HG03432 (cell line): ENCODE results near the gene SMIM36.
A peak's percentile ranks its signal among the peaks of the same experiment; 100 is the strongest.
"Not testable (repeated sequence)": the region's sequence is repeated elsewhere in the genome, so short reads cannot be mapped to it uniquely, and the experiment has no call there.

Source experiments
- ATAC-seq: cut with Tn5 transposase; IDR thresholded peaks from one replicate; pipeline ENCODE4 v1.9.1; 2021; ENCODE audit warnings: mild to moderate bottlenecking, moderate library complexity; ENCODE audit not compliant: unreplicated experiment

Gene SMIM36

DNA sequence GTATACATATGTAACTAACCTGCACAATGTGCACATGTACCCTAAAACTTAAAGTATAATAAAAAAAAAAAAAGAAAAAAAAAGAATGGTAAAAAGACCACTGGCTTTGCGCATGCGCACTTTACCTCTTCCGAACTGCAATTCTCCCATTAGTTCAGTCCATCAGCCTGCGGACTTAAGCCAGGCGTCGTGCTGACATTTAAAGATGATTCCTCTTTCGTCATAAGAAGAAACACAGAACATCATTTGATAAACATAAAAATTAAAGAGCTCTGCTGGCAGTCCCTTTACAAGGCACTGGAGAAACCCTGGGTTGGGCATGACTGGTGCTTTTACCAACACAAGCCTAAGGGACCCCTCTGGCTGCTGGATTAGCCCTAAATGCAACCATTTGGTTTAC lies 3.6 kb downstream of the SMIM36 start:
- ATAC-seq: not testable (repeated sequence)

DNA sequence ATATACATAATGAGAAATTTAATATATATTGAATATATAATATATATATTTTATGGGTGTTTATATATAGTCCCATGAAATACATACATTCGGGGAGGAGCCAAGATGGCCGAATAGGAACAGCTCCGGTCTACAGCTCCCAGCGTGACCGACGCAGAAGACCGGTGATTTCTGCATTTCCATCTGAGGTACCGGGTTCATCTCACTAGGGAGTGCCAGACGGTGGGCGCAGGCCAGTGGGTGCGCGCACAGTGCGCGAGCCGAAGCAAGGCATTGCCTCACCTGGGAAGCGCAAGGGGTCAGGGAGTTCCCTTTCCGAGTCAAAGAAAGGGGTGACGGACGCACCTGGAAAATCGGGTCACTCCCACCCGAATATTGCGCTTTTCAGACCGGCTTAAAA lies 9.6 kb downstream of the SMIM36 start:
- not testable (repeated sequence) for ATAC-seq

DNA sequence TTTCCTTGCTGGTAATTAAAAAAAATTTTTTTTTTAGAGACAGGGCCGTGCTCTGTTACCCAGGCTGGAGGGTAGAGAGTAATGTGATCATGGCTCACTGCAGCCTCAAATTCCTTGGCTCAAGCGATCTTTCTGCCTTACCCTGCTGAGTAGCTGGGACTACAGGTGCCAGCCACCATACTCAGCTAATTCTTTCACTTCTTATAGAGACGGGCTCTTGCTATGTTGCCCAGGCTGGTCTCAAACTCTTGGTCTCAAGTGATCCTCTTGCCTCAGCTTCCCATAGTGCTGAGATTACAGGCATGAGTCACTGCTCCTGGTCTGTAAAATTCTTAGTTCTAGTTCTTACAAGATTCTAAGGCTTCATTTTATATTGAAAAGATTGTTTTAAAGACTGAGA lies 11.1 kb downstream of the SMIM36 start:
- ATAC-seq: no peak

DNA sequence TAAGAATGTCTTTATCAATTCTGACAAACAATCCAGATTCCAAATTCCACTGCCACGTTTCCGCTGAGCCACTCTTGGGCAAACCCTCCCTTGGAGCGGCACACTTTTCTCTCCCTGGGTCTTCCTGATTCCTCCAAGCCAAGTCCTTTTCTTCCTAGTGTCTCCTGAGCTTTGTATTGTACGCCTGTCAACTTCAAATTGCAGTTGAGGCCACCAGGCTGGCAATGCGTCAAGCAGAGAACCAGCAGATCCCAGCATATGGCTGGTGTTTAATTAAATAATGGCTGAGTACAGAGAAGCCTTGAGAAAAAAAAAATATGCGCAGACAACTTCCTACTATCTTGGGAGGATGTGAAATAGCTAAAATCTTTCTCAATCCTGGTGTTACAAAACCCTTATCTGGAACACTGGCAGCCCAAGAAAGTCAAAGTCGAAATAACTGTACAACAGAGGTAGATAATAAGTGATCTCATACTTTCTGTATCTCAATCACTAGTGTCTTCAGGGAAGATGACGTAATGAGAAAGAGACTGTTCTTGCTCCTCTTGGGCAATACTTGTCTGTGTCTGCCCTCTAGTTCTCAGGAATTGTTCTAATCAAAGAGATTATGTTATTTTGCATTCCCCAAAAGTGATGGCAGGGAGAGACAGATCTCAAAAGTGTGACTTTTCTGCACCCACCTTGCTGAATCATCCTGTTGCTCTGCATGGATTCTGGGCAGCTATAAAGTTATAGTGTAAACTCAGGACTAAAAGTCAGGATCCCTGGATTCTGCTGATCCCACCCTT lies 15.0 kb downstream of the SMIM36 start:
- ATAC-seq: no peak

DNA sequence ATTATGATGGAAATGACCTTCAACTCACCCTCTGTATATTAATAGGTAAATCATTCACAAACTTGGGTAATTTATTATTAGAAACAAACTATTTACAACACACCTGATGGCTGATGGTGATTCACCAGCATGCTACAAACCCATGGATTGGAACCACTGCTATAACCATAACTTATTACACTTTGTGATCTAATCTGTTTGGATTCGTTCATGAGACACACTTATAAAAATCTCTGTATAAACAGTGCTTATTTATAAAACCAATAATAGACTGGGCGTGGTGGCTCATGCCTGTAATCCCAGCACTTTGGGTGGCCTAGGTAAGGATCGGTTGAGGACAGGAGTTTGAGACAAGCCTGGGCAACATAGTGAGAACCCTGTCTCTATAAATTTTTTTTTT lies 16.0 kb downstream of the SMIM36 start:
- no peak for ATAC-seq

DNA sequence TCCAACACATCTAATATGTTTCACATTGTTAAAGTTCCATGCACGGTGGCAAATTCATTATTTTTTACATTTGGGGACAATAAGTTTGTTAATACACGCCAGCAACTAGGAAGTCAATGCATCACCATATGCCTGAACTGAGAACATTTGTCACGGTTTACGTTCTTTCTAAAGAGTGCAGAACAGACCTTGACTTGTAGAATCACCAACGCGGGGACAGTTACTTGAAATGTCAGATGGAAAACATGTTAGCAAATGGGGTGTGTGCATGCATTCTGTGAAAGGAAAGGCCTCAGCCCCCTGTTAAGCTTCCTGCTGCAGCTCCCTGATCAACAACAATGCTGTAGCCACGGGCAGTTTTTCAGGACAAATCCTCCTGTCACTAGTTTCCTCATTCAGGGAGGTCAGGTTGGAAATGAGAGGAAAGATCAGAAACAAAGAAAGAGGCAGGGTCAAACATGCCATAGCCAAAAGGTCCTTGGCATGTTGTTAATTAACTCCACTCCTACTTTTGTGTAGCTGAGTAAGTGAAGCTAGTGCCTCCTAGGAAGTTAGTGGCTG lies 18.4 kb downstream of the SMIM36 start:
- ATAC-seq: no peak

DNA sequence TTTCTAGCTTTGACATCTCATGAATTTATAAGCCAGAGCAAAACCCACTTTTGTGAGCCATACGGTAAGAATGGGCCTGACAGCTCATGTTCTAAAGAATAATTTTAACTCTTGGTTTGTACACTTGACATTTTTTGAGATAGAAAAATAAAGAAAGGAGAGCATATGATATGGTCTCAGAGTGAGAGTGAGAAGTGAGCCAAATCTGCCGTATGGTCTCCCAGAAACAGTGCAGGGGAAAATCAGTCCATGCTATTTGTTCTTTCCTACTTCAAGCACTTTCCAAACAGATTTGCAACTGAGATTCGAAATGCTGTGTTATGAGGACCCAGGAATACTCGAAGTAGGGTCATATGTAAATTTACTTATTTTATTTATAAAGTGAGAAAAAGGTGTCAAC lies 20.9 kb downstream of the SMIM36 start:
- no peak for ATAC-seq

DNA sequence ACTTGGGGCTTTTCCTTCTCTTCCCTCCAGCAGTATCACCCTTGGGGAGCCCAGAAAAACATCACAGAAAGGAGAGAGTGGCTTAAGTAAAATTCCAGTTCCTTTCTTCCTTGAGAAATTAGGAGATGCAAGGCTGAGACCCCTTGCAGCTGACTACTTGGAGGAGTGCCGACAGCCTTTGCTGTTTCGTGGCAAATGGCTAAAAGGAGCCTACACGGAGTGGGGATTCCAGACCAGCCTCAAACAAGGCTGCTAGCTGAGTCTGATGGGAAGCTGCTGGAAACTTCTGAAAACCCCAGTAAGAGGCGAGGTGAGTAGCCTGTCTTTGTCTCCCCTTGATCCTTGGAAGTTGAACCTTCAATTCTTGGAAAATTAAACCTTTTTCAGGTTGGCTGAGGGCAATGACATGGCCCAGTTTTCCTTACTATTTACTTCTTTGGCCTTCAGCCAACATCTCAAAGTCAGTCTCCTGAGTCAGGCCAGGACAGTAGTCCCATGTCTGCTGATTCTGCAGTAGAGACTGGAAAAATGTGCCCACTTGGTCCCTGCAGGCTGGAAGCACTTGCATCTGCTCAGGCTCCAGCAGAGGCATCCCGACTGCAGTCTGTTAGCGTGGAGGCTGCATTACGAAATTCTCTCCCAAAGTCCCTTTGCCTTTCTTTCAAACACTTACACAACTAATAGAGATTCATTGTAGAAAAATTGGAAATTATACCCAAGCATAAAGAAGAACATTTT lies 23.4 kb downstream of the SMIM36 start:
- ATAC-seq: no peak

DNA sequence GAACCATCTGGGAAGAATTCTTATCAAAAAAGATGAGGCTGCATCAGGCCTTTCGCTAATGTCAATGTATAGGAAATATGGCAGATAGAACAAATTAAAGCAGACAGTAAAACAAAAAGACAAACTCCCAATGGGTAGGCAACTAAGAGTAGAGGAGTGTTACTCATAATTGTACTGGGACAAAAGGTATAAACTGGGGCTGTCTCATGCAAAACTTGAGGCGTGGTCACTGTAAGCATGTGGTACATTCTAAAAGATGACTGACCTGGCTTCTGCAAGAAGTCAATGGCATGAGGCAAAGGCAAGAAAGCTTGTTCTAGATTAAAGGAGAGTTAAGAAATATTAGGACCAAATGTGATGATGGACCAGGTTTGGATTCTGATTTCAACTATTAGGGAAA lies 26.7 kb downstream of the SMIM36 start:
- ATAC-seq: no peak

DNA sequence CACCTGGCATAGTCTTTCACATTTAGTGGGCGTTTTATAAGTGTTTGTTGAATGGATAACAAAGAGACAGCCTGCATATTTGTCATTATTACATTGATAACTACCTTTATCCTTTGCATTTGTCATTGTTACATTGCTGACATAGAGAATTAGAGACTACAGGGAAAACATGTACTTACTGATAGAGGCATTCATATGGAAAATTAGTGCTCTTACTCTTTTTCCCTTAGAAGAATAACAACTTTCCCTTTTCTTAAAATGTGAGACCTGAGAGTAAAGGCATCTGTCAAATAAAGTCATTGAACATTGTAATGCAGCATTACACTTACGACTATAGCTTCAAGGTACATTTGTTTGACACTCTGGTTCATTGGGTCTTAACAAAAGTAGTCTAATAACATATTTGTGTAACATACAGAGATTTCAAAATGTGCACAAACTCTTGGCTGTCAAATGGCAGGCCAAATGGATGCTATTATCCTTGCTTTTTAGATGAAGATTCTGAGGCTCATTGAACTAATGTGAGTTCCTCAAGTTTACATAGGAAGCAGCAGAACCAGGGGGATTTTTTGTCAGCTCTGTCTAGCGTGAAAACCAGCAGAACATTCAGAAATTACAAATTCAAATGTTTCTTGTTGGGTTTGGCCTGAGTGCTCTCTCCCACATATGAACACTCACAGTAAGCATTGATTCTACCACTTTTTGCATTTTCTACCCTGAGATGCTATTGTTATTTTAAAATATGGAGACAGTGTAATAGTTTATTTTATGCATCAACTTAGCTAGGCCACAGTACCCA lies 28.5 kb downstream of the SMIM36 start:
- no peak for ATAC-seq

DNA sequence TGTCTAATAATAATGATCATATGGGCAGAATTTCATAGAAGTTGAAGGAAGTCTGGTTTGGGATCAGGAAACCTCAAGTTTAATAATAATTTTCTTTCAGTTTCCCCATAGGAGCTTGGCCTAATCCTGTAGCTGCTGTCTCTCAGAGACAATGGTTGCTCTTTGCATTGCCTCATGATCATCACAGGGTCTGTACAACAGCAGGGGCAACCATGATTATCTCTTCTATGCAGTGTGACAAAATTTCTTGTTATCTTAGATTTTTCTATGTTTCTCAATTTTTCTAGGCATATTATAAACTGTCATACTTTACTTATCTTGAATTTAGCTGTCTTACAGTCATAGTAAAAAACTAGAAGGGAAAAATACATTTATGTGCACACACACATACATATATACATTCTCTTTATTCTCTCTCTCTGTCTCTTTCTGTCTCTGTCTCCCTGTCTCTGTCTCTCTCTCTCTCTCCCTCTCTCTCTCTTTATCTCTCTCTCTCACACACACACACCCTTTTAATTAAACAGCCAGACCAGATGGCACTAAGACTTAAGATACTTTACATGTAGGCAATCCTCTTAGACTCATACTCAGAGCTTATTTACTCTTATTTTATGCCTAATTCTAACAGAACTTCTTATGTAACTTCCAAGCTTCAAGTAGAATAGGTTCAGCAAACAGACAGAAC lies 30.5 kb downstream of the SMIM36 start:
- ATAC-seq: no peak

DNA sequence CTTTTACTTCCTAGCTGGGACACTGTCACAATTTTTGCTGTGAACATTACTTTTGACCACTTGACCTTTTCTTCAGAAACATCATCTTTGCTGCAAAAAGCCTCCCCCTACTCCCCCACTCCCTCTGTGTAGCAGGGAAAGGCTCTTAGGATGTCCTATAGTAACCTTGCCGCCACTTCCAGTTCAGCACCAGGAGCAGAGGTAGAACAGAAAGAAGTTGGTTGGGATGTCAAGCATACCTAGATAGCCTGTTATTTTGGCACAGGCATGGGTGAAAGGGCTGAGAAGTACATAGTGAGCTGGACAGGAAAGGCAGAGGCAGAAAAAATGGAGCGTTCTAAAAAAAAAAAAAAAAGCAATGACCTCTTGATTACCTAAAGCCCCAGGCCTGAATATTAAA lies 31.3 kb downstream of the SMIM36 start:
- ATAC-seq: no peak

DNA sequence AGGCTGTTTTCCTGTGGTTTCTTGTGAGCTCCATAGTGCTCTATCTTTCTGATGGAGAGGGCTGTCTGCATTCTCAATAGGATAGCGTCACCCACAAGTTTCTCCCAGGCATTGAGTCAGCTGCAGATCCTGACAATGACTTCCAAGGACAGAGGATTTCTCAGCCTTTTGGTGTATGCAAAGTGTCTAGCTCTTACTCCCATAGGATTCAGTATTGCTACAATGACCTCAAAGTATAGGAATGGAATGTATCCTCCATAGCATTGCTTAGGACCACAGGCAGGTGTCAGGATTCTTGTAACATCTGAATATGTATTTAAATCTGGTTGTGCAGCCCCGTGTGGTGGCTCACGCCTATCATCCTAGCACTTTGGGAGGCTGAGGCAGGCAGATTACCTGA lies 32.3 kb downstream of the SMIM36 start:
- no peak for ATAC-seq

DNA sequence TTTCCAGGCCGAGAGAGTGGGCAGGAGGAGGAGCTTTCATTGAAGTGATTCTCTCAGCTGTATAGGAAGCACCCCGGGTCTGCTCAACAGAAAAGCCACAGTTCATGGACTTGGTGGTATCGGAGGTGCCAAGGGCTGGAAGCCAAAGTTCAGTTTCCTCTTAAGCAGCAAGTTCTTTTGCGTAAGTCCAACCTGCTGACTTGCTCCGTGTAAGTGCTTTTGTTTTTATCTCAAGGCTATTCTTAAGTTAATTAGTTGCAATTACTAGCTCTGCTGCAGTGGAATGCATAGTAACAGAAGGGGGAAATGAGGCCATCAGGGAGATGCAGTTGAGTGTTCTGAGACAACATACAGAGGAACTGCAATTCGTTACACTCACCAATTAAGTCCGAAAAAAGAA lies 44.6 kb downstream of the SMIM36 start:
- ATAC-seq: peak; percentile 47

DNA sequence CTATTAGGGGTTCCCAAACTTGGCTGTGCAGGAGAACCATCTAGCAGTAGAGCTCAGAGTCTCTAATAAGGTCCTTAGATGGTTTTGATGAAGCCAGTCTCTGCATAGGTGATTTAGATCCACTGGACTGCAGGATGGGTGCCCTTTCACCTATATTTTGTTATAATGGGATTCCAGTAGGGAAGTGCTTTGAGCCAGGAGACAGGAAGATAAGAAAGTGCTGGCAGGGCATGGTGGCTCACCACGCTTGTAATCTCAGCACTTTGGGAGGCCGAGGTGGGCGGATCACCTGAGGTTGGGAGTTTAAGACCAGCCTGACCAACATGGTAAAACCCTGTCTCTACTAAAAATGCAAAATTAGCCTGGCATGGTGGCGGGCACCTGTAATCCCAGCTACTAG lies 45.5 kb downstream of the SMIM36 start:
- ATAC-seq: not testable (repeated sequence)

DNA sequence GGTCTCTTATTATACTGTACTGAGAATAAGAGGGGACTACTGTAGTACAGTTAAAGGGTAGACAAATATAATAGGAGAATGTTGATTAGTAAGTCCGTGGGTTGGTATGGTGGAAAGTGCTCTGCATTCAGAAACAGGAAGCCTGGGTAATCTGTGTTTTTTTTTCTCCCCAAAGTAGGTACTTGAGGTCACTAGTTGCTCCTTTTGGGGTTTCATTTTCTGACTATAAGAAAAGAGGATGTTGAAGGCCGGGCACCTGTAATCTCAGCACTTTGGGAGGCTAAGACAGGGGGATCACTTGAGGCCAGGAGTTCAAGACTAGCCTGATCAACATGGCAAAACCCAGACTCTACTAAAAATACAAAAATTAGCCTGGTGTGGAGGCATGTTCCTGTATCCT lies 47.7 kb downstream of the SMIM36 start:
- peak; percentile 68 for ATAC-seq

DNA sequence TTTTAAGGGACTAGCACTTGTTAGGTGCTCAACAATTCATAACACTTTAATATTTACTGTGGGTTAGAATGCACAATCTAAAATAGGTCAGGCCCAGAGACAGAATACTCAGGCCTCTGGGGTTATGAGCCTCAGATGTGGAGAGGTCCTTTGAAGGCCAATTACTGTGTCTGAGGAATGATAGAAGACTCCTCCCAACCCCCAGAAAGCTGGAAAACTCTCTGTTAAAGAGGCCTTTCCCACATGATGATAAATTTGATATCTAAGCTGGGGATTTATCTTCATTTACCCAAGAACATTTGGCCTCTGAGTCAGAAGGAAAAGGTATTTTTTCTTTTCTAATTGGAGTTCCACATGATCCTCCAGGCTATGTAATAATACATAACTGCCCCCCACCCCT lies 48.5 kb downstream of the SMIM36 start:
- no peak for ATAC-seq

DNA sequence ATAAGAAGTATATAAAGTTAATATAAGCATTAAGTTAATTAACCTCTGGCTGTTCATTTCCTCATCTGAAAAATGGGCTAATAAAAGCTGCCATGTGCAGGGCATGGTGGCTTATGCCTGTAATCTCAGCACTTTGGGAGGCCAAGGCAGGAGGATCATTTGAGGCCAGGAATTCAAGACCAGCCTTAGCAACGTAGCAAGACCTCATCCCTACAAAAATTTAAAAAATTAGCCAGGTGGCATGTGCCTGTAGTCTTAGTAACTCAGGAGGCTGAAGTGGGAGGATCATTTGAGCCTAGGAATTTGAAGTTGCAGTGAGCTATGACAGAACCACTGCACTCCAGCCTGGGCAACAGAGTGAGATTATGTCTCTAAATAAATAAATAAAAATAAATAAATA lies 49.0 kb downstream of the SMIM36 start:
- ATAC-seq: no peak

DNA sequence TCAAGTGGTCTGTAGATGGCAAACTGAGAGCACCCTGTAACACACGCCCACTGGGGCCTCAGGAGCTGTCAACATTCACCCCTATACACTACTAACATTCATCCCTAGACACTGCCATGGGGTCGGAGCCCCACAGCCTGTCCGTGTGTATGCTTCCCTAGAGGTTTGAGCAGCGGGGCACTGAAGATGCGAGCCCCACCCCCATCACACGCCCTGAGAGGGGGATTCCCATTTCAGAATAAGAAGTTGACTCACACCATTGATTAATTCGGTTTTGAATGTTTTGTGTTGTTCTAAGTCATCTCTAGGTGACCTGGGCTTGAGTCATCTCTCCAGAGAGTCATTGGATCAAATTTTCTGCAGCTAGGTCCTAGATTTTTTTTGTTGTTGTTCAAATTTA lies 52.3 kb downstream of the SMIM36 start:
- peak; percentile 75 for ATAC-seq

DNA sequence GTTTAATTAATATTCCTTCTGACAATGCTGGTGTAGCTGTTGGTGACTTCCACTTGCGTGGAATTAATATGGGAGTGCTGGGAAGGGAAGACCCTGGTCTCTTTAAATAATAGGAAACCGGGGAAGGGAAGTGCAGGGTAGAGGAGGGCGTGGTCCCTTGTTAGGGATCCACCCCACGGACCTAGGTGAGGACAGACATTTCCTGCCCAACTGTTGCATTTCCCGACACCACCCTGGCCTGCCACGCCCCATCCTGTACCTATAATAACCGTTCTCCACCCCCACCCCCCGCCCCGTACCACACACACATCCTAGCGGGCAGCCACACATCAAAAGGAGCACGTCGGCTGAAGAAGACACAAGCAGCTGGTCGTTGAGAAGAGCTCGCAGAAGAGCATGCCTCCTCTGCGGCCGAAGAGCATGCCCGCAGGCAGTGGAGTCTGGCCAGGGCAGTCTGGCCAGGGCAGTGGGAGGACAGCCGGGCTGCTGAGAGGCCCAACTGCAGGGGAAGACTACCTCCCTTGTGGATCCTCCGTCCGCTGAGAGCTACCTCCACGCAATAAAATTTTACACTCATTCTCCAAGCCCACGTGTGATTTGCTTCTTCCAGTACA lies 52.9 kb downstream of the SMIM36 start:
- no peak for ATAC-seq
